GM12878 (cell line): Measurements from ENCODE around the gene AGAP3. TPM values are rescaled to one million over a fixed set of nuclear protein-coding genes. Genes with fewer than 3 reads are reported as not detected.
A peak's percentile ranks its signal among the peaks of the same experiment; 100 is the strongest.

Source experiments
- ATAC-seq: fragments of 200-7000 bp; cut with Tn5 transposase; 3 replicates; pipeline ENCODE4 v1.9.1; 2020; ENCODE audit warnings: mild to moderate bottlenecking, moderate library complexity
- BruUV-seq: library from RNA; stranded (reverse); fragments of 400-500 nt; replicated peaks from 2 replicates; lab custom pipeline; 2021; lab: Mats Ljungman, UMichigan
- CTCF ChIA-PET: fragments of 300-600 bp; sonication (Branson Sonifier 250); formaldehyde crosslinking; extraction: SDS; loops from one replicate; lab custom pipeline; 2021; ENCODE audit warnings: inconsistent platforms; lab: Yijun Ruan, JAX
- POLR2A ChIA-PET: fragments of 350-600 bp; formaldehyde crosslinking; extraction: SDS; loops from one replicate; lab custom pipeline; 2021; ENCODE audit warnings: inconsistent platforms; lab: Charles Lee
- RAD21 ChIA-PET: fragments of 300-600 bp; sonication (Branson Sonifier 250); formaldehyde crosslinking; loops from one replicate; lab custom pipeline; 2023; ENCODE audit warnings: antibody characterized with exemption; ENCODE audit not compliant: unreplicated experiment; lab: Charles Lee
- SMC1A ChIA-PET: fragments of 300-600 bp; sonication (Branson Sonifier 250); formaldehyde crosslinking; loops from one replicate; lab custom pipeline; 2023; ENCODE audit not compliant: unreplicated experiment, uncharacterized antibody; lab: Charles Lee
- DNase-seq: peaks from one replicate; pipeline ENCODE4 v3.0.0-alpha.2; 2011; ENCODE audit warnings: low read depth, low spot score
- FAIRE-seq: peaks from 3 replicates; lab custom pipeline; 2011; peaks lifted over from hg19 to GRCh38; lab: Jason Lieb, UNC
- H2AFZ ChIP-seq: 2 replicates; pipeline ENCODE4 v1.6.0; 2011; ENCODE audit warnings: low read depth, low read length, control low read depth; ENCODE audit not compliant: control insufficient read depth
- H3K27ac ChIP-seq: 2 replicates; pipeline ENCODE4 v1.5.1; 2011; ENCODE audit warnings: control low read depth; ENCODE audit not compliant: control insufficient read depth, insufficient read depth
- H3K27me3 ChIP-seq, 2 experiments: replicated peaks in 1 of 2; 2 replicates each; pipeline versions ENCODE4 v1.6.0 to v1.6.1; 2011; ENCODE audit warnings: low read length in 1 of 2; ENCODE audit not compliant: control insufficient read depth in 2 of 2, insufficient read depth in 2 of 2
- H3K36me3 ChIP-seq, 2 experiments: 2 replicates each; pipeline ENCODE4 v1.5.1; 2011; ENCODE audit warnings: low read length in 1 of 2; ENCODE audit not compliant: control insufficient read depth in 2 of 2, insufficient read depth in 2 of 2
- H3K4me1 ChIP-seq: 2 replicates; pipeline ENCODE4 v1.6.1; 2011; ENCODE audit warnings: mild to moderate bottlenecking, low read length, moderate library complexity, mixed read lengths; ENCODE audit not compliant: control insufficient read depth, insufficient read depth
- H3K4me2 ChIP-seq: 2 replicates; pipeline ENCODE4 v1.6.0; 2011; ENCODE audit warnings: control low read depth; ENCODE audit not compliant: control insufficient read depth, insufficient read depth
- H3K4me3 ChIP-seq: fragments of 200-600 bp; sonication (generic); 2 replicates; pipeline ENCODE4 v1.5.1; 2016
- H3K79me2 ChIP-seq: 2 replicates; pipeline ENCODE4 v1.6.0; 2011; ENCODE audit warnings: low read length; ENCODE audit not compliant: control insufficient read depth, insufficient read depth
- H3K9ac ChIP-seq: 2 replicates; pipeline ENCODE4 v1.8.0; 2011; ENCODE audit warnings: low read length, control low read depth, mixed read lengths; ENCODE audit not compliant: control insufficient read depth, insufficient read depth
- H3K9me3 ChIP-seq: replicated peaks from 3 replicates; pipeline ENCODE4 v1.5.1; 2011; ENCODE audit warnings: mild to moderate bottlenecking, low read length; ENCODE audit not compliant: control insufficient read depth, insufficient read depth
- H4K20me1 ChIP-seq: 2 replicates; pipeline ENCODE4 v1.6.0; 2011; ENCODE audit not compliant: control insufficient read depth, insufficient read depth
- BHLHE40 ChIP-seq, 2 experiments: fragments of 450-650 bp in 1 of 2; IDR thresholded peaks; 2 replicates each; pipeline ENCODE4 v1.6.1; 2011 to 2017; ENCODE audit warnings: low read depth in 2 of 2, borderline replicate concordance in 1 of 2, improper control_type of control experiment in 1 of 2, low read length in 1 of 2, mild to moderate bottlenecking in 1 of 2
- CHD1 ChIP-seq: IDR thresholded peaks from 2 replicates; pipeline ENCODE4 v1.6.1; 2012; ENCODE audit warnings: low read depth, low read length, improper control_type of control experiment
- EZH2 ChIP-seq: IDR thresholded peaks from 2 replicates; pipeline ENCODE4 v1.6.1; 2012; ENCODE audit warnings: low read depth, mild to moderate bottlenecking, control low read depth, inconsistent platforms, low read length, borderline replicate concordance; ENCODE audit not compliant: control insufficient read depth
- NBN ChIP-seq: fragments of 450-650 bp; IDR thresholded peaks from 2 replicates; pipeline ENCODE4 v1.6.1; 2016
- PAX5 ChIP-seq: IDR thresholded peaks from 2 replicates; pipeline ENCODE4 v1.6.1; 2011; ENCODE audit warnings: low read depth, low read length, borderline replicate concordance
- PBX3 ChIP-seq: IDR thresholded peaks from 2 replicates; pipeline ENCODE4 v1.6.1; 2011; ENCODE audit warnings: mild to moderate bottlenecking, low read depth, low read length, moderate library complexity; ENCODE audit not compliant: insufficient replicate concordance
- POLR2AphosphoS2 ChIP-seq: IDR thresholded peaks from 2 replicates; pipeline ENCODE4 v1.6.1; 2011; ENCODE audit warnings: low read depth, mild to moderate bottlenecking, low read length, improper control_type of control experiment, moderate library complexity
- RUNX3 ChIP-seq: IDR thresholded peaks from 2 replicates; pipeline ENCODE4 v1.6.1; 2012; ENCODE audit warnings: low read length, inconsistent platforms
- SREBF1 ChIP-seq: IDR thresholded peaks from 2 replicates; pipeline ENCODE4 v1.6.1; 2012; ENCODE audit warnings: mild to moderate bottlenecking, low read length
- STAT3 ChIP-seq: IDR thresholded peaks from 2 replicates; pipeline ENCODE4 v1.6.1; 2011; ENCODE audit warnings: low read depth, low read length, improper control_type of control experiment
- TARDBP ChIP-seq: IDR thresholded peaks from 2 replicates; pipeline ENCODE4 v1.6.1; 2016; ENCODE audit warnings: borderline replicate concordance
- TBL1XR1 ChIP-seq: IDR thresholded peaks from 2 replicates; pipeline ENCODE4 v1.6.1; 2012; ENCODE audit warnings: low read depth, low read length, improper control_type of control experiment
- ZNF217 ChIP-seq: fragments of 450-650 bp; IDR thresholded peaks from 2 replicates; pipeline ENCODE4 v1.6.1; 2017; ENCODE audit warnings: antibody characterized with exemption, mild to moderate bottlenecking
- WGBS: methylation state at CpG from one replicate; pipeline ENCODE4 v1.1.6; 2016; ENCODE audit warnings: low lambda C conversion rate; ENCODE audit not compliant: insufficient replicate concordance, insufficient coverage; ENCODE audit errors: missing lambda C conversion rate; 5-methylcytosine and 5-hydroxymethylcytosine counted together
- in situ Hi-C: fragments of 300-500 bp; cut with MboI; formaldehyde crosslinking; loops from 9 replicates; pipeline ENCODE4 v1.14.3; 2018; ENCODE audit warnings: mixed read lengths
- intact Hi-C: fragments of 100-400 bp; cut with micrococcal nuclease; formaldehyde crosslinking; loops from one replicate; pipeline ENCODE4 v1.14.2; 2022; ENCODE audit not compliant: unreplicated experiment
- polyA plus RNA-seq, 11 experiments: library from polyadenylated mRNA; depleted of rRNA in 4 of 11; unstranded in 6 of 11; stranded (reverse) in 5 of 11; fragments of >200 nt; fragmentation: Nextera tagmentation in 4 of 11; fragmentation: Illumina TruSeq in 1 of 11; extraction: Ambion mirVana in 4 of 11; extraction: Trizol in 1 of 11; gene quantifications; 1 replicate in 1 of 11; 2 replicates in 10 of 11; pipeline versions ENCODE4 v1.2.1 to v1.2.3, GENCODE V29; 2011 to 2016; ENCODE audit warnings: inconsistent platforms in 2 of 11, missing spikeins in 2 of 11, low read depth in 1 of 11
- total RNA-seq, 4 experiments: library from RNA; depleted of rRNA in 3 of 4; stranded (reverse); fragments of >200 nt in 3 of 4; fragmentation: Illumina TruSeq in 1 of 4; extraction: Trizol in 1 of 4; gene quantifications; 2 replicates each; pipeline versions ENCODE4 v1.2.1 to v1.2.3, GENCODE V29; 2013 to 2021

AGAP3 gene
- total and polyA plus RNA-seq, 10 of the 15 experiments (the other 5 are each of a cell fraction or from before 2014, with no cell fraction given) = 1.8 to 68.1 (median 15.7) TPM

GRCh38 chr7:151188252-151188542 is 101.9 kb downstream of the AGAP3 start:
- RAD21 ChIA-PET = no interaction called here
- ATAC-seq (peak; percentile 80), DNase-seq (no peak), FAIRE-seq (no peak)
- no peaks in the 10 kb centered on the region for H3K36me3 ChIP-seq
- CTCF ChIA-PET = interaction anchor here (1.6 kb wide), 1 partner anchor 56 kb away, joined by 4 read pairs; no protein-coding TSS in a partner anchor
- no peaks in the 10 kb centered on the region for H3K79me2 ChIP-seq
- no peaks in the 10 kb centered on the region for H3K9me3 ChIP-seq
- peaks cover 0 to 6% of the 10 kb centered on the region in 2 experiments; a peak in 1 of 4 replicates for H3K27me3 ChIP-seq
- in situ Hi-C loops (no loop called here), intact Hi-C loops (no loop called here)
- WGBS = 8% methylated on average over 5 of the region's 5 CpGs
- no peak for TF ChIP-seq PBX3
- TF ChIP-seq SREBF1 = no peak
- no peak for TF ChIP-seq TARDBP
- peak; percentile 16; the same call in 1 of the 2 replicates for TF ChIP-seq RUNX3
- TF ChIP-seq ZNF217 = no peak
- no peak for TF ChIP-seq CHD1
- TF ChIP-seq NBN = no peak
- TF ChIP-seq EZH2 = no peak
- peak; percentile 59; the same call in 1 of the 2 replicates for TF ChIP-seq PAX5
- TF ChIP-seq TBL1XR1 = no peak
- TF ChIP-seq BHLHE40 (IDR thresholded peaks at IDR 0.05; ENCODE audit: borderline replicate concordance in 1 of 2, low read depth in 2 of 2, low read length in 1 of 2) = peak in 1 of 2 experiments; percentile 25; a peak in 1 of 4 replicates
- no peak for TF ChIP-seq POLR2AphosphoS2
- no peak for TF ChIP-seq STAT3
- H3K27ac ChIP-seq = no peak overlapping the region
- no TSS peak for BruUV-seq
- SMC1A ChIA-PET = no interaction called here
- peak overlapping the region; percentile 22; the same call in 1 of the 2 replicates for H3K4me2 ChIP-seq
- H3K4me3 ChIP-seq = no peak overlapping the region
- H3K4me1 ChIP-seq = peaks cover 7% of the 10 kb centered on the region
- H4K20me1 ChIP-seq = no peaks in the 10 kb centered on the region; the same call in 1 of the 2 replicates
- POLR2A ChIA-PET = interaction anchor here (0.5 to 0.6 kb wide), 2 partner anchors 52 to 97 kb away, joined by 3 to 9 read pairs; no protein-coding TSS in a partner anchor
- no peak overlapping the region for H3K9ac ChIP-seq
- no peak overlapping the region for H2AFZ ChIP-seq
